ENCODE results near the gene NCK1. TPM values are rescaled to one million over a fixed set of nuclear protein-coding genes. Genes with fewer than 3 reads are reported as not detected.
A peak's percentile ranks its signal among the peaks of the same experiment; 100 is the strongest.

NCK1 gene
- total and polyA plus RNA-seq, 2 of the 13 experiments (the other 11 are each of a cell fraction or from before 2014, with no cell fraction given) = 14.7 to 30.4 TPM

DNA sequence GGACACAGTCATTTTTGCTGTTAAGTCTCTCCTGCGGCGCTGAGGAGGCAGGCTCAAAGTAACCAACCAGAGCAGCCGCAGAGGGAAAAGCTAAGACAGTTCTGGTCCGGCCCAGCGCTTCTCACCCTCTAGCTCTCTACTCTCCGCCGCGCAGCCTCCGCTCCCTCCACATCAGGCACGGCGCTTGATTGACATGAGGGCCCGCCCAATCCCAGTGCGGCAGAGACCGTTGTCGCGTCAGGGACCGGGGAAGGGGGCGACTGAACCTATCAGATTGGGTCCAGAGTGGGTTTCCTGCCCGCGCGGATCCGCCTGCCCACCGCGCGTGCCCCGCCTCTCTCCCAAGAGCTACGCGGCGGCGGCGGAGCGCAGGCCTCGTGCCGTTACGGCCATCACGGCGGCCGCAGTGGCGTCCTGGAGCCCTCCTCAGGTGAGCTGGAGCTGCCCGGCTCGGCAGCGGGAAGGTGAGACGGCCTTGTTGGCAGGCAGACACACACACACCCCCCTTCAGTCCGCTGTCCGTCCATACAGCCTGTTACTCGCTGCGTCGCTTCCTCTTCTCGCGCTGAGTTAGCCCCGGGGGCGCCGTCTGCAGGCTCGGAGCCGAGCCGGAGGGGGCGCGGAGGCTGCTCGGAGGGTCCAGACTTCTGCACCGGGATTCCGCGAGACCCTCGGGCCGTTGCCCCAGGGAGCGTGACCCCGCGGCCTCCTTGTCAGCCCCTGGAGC lies at the start of gene NCK1 (continued):
- TF ChIP-seq, protein P1, sequence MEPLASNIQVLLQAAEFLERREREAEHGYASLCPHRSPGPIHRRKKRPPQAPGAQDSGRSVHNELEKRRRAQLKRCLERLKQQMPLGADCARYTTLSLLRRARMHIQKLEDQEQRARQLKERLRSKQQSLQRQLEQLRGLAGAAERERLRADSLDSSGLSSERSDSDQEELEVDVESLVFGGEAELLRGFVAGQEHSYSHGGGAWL (CRISPR knock-in tag; IDR thresholded peaks at IDR 0.05) = peak; percentile 92
- TF ChIP-seq GZF1 (CRISPR knock-in tag; IDR thresholded peaks at IDR 0.05) (peak; percentile 79), SP4 (CRISPR knock-in tag; IDR thresholded peaks at IDR 0.05) (peak; percentile 86), RELA (CRISPR knock-in tag; IDR thresholded peaks at IDR 0.05) (0 out of 2 replicates have a peak, but pooled peaks have one; percentile 15), ZNF136 (CRISPR knock-in tag; IDR thresholded peaks at IDR 0.05; ENCODE audit: low read depth) (peak; percentile 95; the same call in 1 of the 2 replicates), SMARCC2 (IDR thresholded peaks at IDR 0.05) (no peak), SAFB2 (CRISPR knock-in tag; IDR thresholded peaks at IDR 0.05; ENCODE audit: borderline replicate concordance, low read depth) (peak; percentile 74; the same call in 1 of the 2 replicates), AKAP8 (CRISPR knock-in tag; IDR thresholded peaks at IDR 0.05) (peak; percentile 64; the same call in 1 of the 2 replicates), MEIS1 (CRISPR knock-in tag; IDR thresholded peaks at IDR 0.05; ENCODE audit: borderline replicate concordance) (peak; percentile 91), ESRRA (CRISPR knock-in tag; IDR thresholded peaks at IDR 0.05; ENCODE audit: low read depth) (peak; percentile 52; the same call in 1 of the 2 replicates), NFKB2 (CRISPR knock-in tag; IDR thresholded peaks at IDR 0.05; ENCODE audit: borderline replicate concordance) (peak; percentile 81; the same call in 1 of the 2 replicates), ZNF138 (CRISPR knock-in tag; IDR thresholded peaks at IDR 0.05; ENCODE audit: low read depth) (peak; percentile 92), NFYB (CRISPR knock-in tag; IDR thresholded peaks at IDR 0.05) (peak; percentile 91), NKX3-1 (CRISPR knock-in tag; IDR thresholded peaks at IDR 0.05) (peak; percentile 68; the same call in 1 of the 2 replicates), NR2F1 (CRISPR knock-in tag; IDR thresholded peaks at IDR 0.05) (0 out of 4 replicates have a peak, but pooled peaks of 1 of the 2 experiments have one; percentile 24), DMAP1 (CRISPR knock-in tag; IDR thresholded peaks at IDR 0.05) (peak; percentile 97)
- TF ChIP-seq, protein P2, sequence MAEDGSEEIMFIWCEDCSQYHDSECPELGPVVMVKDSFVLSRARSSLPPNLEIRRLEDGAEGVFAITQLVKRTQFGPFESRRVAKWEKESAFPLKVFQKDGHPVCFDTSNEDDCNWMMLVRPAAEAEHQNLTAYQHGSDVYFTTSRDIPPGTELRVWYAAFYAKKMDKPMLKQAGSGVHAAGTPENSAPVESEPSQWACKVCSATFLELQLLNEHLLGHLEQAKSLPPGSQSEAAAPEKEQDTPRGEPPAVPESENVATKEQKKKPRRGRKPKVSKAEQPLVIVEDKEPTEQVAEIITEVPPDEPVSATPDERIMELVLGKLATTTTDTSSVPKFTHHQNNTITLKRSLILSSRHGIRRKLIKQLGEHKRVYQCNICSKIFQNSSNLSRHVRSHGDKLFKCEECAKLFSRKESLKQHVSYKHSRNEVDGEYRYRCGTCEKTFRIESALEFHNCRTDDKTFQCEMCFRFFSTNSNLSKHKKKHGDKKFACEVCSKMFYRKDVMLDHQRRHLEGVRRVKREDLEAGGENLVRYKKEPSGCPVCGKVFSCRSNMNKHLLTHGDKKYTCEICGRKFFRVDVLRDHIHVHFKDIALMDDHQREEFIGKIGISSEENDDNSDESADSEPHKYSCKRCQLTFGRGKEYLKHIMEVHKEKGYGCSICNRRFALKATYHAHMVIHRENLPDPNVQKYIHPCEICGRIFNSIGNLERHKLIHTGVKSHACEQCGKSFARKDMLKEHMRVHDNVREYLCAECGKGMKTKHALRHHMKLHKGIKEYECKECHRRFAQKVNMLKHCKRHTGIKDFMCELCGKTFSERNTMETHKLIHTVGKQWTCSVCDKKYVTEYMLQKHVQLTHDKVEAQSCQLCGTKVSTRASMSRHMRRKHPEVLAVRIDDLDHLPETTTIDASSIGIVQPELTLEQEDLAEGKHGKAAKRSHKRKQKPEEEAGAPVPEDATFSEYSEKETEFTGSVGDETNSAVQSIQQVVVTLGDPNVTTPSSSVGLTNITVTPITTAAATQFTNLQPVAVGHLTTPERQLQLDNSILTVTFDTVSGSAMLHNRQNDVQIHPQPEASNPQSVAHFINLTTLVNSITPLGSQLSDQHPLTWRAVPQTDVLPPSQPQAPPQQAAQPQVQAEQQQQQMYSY (CRISPR knock-in tag; IDR thresholded peaks at IDR 0.05) = no peak
- TF ChIP-seq, protein P3, sequence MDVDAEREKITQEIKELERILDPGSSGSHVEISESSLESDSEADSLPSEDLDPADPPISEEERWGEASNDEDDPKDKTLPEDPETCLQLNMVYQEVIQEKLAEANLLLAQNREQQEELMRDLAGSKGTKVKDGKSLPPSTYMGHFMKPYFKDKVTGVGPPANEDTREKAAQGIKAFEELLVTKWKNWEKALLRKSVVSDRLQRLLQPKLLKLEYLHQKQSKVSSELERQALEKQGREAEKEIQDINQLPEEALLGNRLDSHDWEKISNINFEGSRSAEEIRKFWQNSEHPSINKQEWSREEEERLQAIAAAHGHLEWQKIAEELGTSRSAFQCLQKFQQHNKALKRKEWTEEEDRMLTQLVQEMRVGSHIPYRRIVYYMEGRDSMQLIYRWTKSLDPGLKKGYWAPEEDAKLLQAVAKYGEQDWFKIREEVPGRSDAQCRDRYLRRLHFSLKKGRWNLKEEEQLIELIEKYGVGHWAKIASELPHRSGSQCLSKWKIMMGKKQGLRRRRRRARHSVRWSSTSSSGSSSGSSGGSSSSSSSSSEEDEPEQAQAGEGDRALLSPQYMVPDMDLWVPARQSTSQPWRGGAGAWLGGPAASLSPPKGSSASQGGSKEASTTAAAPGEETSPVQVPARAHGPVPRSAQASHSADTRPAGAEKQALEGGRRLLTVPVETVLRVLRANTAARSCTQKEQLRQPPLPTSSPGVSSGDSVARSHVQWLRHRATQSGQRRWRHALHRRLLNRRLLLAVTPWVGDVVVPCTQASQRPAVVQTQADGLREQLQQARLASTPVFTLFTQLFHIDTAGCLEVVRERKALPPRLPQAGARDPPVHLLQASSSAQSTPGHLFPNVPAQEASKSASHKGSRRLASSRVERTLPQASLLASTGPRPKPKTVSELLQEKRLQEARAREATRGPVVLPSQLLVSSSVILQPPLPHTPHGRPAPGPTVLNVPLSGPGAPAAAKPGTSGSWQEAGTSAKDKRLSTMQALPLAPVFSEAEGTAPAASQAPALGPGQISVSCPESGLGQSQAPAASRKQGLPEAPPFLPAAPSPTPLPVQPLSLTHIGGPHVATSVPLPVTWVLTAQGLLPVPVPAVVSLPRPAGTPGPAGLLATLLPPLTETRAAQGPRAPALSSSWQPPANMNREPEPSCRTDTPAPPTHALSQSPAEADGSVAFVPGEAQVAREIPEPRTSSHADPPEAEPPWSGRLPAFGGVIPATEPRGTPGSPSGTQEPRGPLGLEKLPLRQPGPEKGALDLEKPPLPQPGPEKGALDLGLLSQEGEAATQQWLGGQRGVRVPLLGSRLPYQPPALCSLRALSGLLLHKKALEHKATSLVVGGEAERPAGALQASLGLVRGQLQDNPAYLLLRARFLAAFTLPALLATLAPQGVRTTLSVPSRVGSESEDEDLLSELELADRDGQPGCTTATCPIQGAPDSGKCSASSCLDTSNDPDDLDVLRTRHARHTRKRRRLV (CRISPR knock-in tag; IDR thresholded peaks at IDR 0.05) = peak; percentile 75; the same call in 1 of the 2 replicates
